ES-I3 (cell line): Measurements from ENCODE around the gene POPDC3.

Experiments used
- H3K36me3 ChIP-seq: 2 replicates; pipeline ENCODE4 v1.6.1; 2013; ENCODE audit warnings: mild to moderate bottlenecking, low read length, control low read depth, moderate library complexity; ENCODE audit not compliant: insufficient read depth
- H3K4me1 ChIP-seq: 2 replicates; pipeline ENCODE4 v1.6.1; 2013; ENCODE audit warnings: mild to moderate bottlenecking, control low read depth, low read length; ENCODE audit not compliant: insufficient read depth
- H3K9ac ChIP-seq: 2 replicates; pipeline ENCODE4 v1.6.1; 2013; ENCODE audit warnings: low read depth, mild to moderate bottlenecking, low read length, moderate library complexity
- H3K9me3 ChIP-seq: 2 replicates; pipeline ENCODE4 v1.6.1; 2013; ENCODE audit warnings: mild to moderate bottlenecking, low read length, moderate library complexity; ENCODE audit not compliant: control insufficient read depth, insufficient read depth

POPDC3 gene

DNA sequence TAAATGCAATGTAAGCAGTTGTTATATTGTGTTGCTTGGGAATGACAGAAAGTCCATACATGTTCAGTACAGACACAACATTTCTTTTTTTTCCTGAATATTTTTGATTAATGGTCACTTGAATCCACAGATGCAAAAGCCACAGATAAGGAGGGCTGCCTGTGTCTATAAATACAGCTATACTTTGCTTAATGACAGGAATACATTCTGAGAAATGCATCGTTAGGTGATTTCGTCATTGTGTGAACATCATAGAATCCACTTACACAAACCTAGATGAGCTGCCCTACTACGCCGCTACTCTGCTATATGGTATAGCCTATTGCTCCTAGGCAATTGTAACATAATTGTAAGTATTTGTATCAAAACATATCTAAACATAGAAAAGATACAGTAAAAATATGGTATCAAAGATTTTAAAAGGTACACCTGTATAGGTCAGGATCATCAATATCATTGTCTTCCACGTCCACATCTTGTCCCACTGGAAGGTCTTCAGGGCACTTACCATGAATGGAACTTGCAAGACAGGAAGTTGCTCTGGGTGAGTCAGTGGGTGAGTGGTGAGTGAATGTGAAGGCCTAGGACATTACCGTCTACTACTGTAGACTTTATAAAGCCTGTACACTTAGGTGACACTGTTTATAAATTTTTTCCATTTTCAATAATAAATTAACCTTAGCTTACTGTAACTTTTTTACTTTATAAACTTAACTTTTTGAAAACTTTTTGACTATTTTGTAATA, 27.9 kb upstream of the POPDC3 start:
- Histone ChIP-seq H3K9me3 (no peaks in the 10 kb centered on the region), H3K36me3 (no peaks in the 10 kb centered on the region), H3K4me1 (peaks cover 7% of the 10 kb centered on the region), H3K9ac (no peak overlapping the region)

DNA sequence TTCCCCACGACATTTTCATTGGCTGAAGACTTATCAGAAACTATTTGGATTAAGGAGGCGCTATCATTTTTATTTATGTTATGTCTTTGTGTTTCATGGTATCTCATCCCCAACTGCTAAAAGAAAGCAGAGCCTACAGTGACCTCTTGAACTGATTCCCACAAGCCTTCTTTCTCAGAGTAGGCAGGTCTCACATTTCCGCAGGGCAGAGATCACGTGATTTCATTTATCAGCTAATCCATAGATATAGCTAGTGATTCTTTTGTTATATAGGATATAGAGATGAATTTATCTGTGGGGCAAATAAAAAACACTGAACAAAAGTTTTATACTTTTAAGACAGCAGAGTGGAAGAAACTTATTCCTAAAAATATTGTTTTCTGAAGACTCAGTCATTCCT, 25.0 kb upstream of the POPDC3 start:
- H3K9me3 ChIP-seq: no peaks in the 10 kb centered on the region
- H3K9ac ChIP-seq: no peak overlapping the region
- H3K36me3 ChIP-seq: no peaks in the 10 kb centered on the region
- peaks cover under 1% of the 10 kb centered on the region for H3K4me1 ChIP-seq

DNA sequence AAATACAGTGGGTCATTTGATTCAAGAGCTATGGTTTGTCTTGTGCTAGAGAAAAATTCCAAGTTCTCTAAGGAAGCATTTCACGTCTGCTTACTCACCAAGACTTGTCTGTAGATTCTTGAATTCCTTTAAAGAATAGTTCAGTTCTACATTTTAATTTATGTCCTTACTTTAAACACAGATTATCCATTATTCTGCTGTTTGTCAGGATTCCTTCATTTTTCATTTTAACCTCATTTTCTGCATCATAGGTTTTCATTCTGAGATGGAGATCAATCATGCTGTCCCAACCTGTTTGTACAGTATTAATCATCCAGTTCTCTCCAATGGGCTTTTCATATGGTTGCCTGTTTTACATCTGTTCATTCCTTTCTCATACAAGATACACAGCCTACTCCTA, 24.5 kb upstream of the POPDC3 start:
- Histone ChIP-seq H3K9me3 (no peaks in the 10 kb centered on the region), H3K9ac (no peak overlapping the region), H3K36me3 (no peaks in the 10 kb centered on the region), H3K4me1 (no peaks in the 10 kb centered on the region)

DNA sequence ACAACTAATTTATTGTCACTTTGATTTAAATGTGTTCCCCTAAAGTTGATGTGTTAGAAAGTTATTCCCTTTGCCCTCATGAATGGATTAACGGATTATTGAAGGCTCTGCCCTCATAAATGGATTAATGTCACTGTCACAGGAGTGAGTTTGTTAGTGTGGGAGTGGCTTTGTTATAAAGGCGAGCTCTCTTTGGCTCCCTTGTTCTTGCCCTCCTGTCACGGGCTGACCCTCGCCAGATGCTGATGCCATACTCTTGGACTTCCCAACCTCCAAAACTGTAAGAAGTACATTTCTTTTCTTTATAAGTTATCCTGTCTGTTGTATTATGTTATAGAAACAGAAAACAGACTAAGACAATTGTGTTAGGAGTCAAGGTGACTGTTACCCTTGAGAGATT, 22.7 kb upstream of the POPDC3 start:
- H3K9ac ChIP-seq: no peak overlapping the region
- no peaks in the 10 kb centered on the region for H3K9me3 ChIP-seq
- H3K4me1 ChIP-seq: no peaks in the 10 kb centered on the region
- H3K36me3 ChIP-seq: no peaks in the 10 kb centered on the region

DNA sequence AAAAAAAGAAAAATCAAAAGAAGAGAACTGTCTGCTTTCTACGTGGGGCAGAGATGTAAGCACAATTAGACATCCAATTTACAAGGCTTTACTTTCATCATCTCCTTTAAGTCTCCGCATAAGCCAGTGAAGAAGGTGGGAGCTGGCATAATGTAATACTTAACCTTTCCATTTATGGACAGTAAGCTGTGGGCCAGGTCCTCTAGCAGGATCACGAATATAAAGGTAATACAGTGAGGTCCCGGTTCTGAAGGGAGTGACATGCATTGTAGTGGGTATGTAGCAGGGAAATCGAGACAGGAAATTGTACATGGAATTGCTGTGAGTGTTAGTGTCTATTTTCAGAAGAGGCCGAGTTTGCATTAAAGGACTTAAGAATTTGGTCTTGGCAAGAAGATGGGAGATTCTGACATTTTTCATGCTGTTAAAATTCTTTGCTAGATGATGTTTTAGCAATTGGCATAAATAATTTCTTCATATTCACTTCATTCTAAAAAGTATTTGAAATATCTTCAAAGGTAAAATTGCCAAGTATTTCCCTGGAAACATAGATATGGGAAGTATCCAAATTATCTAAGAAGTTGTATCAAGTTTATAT, 20.4 kb upstream of the POPDC3 start:
- no peaks in the 10 kb centered on the region for H3K36me3 ChIP-seq
- no peak overlapping the region for H3K9ac ChIP-seq
- no peaks in the 10 kb centered on the region for H3K9me3 ChIP-seq
- no peaks in the 10 kb centered on the region for H3K4me1 ChIP-seq

DNA sequence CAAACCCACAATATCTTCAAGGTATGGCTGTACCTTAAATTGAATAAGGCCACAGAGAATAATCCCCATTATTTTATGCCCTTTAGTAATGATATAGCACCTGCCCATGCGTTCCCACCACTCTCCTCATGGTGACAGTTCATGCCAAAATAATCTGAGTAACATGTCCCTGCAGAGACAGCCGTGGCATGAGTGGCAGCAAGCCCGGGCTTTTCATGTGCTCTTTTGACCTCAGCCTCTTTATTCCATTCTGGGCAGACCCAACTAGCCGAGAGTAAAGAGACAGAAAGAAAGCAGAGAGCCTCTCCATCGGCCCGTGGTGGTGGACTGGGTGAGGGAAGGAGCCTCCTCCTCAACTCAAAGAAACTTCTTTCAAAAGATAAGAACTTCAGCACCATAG, 19.9 kb upstream of the POPDC3 start:
- Histone ChIP-seq H3K4me1 (no peaks in the 10 kb centered on the region), H3K36me3 (no peaks in the 10 kb centered on the region), H3K9me3 (no peaks in the 10 kb centered on the region), H3K9ac (no peak overlapping the region)

DNA sequence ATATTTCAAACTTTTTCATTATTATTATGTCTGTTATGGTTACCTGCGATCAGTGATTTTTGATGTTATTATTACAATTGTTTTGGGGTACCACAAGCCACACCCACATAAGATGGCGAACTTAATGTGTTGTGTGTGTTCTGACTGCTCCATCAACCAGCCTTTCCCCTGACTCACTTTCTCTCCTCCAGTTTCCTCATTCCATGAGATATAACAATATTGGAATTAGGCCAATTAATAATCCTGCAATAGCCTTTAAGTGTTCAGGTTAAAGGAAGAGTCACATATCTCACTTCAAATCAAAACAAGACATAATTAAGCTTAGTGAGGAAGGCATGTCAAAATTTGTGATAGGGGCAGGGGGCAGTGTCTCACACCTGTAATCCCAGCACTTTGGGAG, 16.3 kb upstream of the POPDC3 start:
- no peaks in the 10 kb centered on the region for H3K4me1 ChIP-seq
- no peak overlapping the region for H3K9ac ChIP-seq
- no peaks in the 10 kb centered on the region for H3K36me3 ChIP-seq
- no peaks in the 10 kb centered on the region for H3K9me3 ChIP-seq

DNA sequence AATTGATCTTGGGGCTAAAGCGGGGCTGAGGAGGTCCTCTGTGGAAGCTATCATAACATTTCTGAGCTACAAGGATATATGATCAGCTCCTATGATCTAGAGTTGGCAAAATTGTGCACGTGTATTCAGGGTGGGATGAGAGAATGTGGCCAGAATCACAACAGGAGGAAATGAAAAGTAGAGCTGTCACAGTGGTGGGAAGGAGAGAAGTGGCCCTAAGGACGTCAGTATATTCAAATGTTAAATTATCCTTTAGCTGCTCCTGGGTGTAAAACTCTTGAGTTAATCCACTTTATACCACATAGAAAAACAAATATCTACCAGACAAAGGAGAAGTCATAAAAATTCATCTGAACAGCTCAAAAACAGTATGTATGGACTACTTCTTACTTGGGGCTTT, 14.8 kb upstream of the POPDC3 start:
- Histone ChIP-seq H3K36me3 (no peaks in the 10 kb centered on the region), H3K4me1 (no peaks in the 10 kb centered on the region), H3K9ac (no peak overlapping the region), H3K9me3 (no peaks in the 10 kb centered on the region)

DNA sequence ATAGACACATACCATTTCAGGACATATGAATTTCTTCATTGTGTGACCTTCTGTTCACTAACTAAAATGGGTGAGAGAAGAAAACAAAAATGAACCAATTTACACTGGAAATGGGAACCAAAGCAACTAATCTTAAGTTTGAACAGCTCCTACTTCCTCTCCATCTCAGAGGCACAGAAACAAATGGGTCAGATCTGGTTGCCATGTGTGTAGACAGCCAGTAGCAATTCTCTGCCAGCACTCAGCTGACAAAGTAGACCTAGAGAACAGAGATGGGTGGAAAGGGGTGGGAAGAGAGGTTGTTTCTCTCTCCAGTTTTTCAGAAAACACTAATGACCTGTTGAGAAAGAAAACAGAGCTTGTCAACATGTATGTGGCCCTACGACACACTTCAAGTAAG, 14.3 kb upstream of the POPDC3 start:
- Histone ChIP-seq H3K36me3 (no peaks in the 10 kb centered on the region), H3K4me1 (no peaks in the 10 kb centered on the region), H3K9me3 (no peaks in the 10 kb centered on the region), H3K9ac (no peak overlapping the region)

DNA sequence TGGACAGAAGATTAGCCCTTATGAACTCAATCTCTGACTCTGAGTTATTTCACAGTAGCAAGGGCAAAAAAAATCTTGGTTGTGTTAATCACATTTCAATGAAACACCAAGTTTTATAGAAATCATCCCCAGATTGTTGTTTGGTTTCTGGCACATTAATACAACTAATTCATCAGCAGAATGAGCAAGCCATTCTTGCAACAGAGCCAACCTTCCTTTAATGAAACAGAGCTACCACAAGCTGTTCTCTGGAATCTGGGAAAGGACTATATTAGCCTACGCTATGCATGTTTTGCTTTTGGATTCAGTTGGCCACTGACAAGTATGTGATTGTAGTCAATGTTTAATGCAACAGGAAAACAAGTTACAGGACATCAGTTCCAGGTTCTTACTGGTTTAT, 13.8 kb upstream of the POPDC3 start:
- Histone ChIP-seq H3K9ac (no peak overlapping the region), H3K9me3 (no peaks in the 10 kb centered on the region), H3K36me3 (no peaks in the 10 kb centered on the region), H3K4me1 (no peaks in the 10 kb centered on the region)

DNA sequence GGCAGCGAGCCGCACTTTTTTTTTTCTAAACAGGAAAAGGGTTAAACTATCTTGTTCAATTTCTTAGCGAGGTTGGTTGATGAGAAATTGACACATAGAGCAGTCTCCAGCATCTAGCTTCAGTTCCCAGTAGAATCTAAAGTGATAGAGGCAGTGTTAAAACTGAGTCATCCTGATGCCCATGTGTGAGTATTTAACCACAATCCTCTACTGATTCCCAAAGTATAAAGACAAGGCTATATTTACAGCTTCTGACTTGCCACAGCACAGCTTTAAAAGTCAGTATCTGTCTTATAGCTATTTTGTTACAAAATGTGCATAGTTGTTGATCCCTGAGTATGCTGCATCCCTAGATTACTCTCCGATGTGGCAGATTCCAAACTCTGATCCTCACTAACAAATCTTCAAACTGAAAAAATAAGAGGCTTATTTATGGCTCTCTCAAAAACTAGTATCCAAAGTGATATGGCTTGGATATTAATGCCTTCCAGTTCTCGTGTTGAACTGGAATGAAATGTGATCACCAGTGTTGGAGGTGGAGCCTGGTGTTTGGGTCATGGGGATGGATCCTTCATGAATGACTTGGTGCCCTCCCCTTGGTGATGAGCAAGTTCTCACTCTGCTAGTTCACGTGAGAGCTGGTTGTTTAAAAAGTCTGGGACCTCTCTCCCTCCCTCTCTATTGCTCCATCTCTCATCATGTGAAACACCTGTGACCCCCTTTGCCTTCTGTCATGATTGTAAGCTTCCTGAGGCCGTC, 13.1 kb upstream of the POPDC3 start:
- Histone ChIP-seq H3K9me3 (no peaks in the 10 kb centered on the region), H3K9ac (no peak overlapping the region), H3K36me3 (no peaks in the 10 kb centered on the region), H3K4me1 (no peaks in the 10 kb centered on the region)

DNA sequence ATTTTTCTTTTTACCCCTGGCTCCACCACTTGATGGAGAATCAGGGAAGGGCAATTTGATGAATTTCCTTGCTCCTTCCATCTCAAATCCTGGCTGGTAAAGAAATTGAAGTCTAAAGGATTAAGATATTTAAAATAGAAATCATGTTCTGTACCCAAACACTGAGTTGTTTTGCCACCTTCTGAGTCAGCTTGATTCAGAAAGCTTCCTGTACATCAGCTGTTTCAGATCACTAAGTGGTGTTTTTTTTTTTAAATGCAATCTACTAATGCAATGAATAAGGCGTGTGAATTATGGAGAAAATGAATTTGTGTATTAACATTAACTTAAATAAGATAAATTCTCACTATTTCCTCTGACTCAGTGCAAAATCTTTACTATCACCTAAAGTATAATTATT, 11.5 kb upstream of the POPDC3 start:
- H3K9ac ChIP-seq: no peak overlapping the region
- no peaks in the 10 kb centered on the region for H3K36me3 ChIP-seq
- H3K9me3 ChIP-seq: no peaks in the 10 kb centered on the region
- peaks cover 6% of the 10 kb centered on the region; the same call in 1 of the 2 replicates for H3K4me1 ChIP-seq

DNA sequence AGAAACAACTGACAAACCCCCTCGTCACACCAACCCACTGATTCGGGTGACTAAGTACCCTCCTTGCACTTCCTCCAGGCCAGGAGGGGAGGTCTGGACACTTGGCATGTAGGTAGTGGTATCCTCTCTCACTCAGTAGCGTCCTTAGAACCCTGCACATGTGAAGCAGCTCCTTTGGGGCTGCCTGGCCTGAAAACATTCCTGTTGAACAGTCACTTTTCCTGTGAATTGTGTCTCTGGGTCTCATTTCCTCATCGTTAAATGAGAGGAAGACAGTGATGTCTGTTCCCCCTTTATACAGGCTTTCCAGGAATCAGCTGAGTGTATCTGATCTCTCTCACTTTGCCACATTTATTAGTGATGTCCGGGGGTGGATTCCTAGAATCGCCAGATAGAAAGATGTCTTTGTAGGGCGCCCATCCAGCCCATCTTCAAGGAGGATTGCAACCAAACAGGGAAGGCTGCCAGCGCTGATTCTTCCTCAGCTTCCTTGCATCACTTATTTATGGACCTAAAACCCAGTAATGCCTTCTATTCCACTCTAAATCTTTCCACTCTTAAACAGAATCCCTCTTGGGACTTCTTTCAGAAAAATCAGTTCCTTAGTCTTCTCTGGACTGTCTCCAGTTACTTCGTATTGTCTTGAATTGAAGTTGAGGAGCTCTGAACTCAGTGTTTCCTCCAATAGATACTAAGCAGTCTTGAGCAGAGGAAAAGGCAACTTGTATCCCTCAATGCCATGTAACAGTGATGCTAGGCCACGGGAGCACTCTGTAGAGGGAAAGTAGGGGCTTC, 9.4 kb upstream of the POPDC3 start:
- Histone ChIP-seq H3K36me3 (no peaks in the 10 kb centered on the region), H3K9ac (no peak overlapping the region)

DNA sequence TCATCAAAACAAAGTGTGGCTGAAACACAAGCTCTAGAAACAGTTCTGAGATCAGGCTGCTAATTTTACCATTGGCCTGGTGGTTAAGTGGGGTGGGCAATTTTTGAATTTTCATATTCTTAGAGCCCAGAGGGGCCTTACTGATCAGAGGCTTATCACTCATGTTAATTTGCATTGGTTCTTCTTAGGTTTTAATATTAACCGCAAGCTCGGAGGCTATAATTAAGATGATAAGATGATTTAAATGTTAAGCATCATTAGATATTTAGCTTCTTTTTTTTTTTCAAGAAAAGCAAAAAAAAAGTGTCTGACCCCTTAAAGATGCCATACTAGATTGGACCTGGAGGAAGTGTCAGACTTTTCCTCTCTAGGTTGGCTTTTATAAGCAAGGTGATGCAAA, 8.4 kb upstream of the POPDC3 start:
- peaks cover 18% of the 10 kb centered on the region for H3K4me1 ChIP-seq
- H3K9ac ChIP-seq: no peak overlapping the region
- no peaks in the 10 kb centered on the region for H3K9me3 ChIP-seq
- H3K36me3 ChIP-seq: no peaks in the 10 kb centered on the region

More for the DNA sequence above, 9.4 kb upstream of the POPDC3 start:
- no peaks in the 10 kb centered on the region for H3K9me3 ChIP-seq
- H3K4me1 ChIP-seq: peaks cover 13% of the 10 kb centered on the region
